ENCODE data around the gene CUEDC1. TPM values are rescaled to one million over a fixed set of nuclear protein-coding genes. Genes with fewer than 3 reads are reported as not detected.
A peak's percentile ranks its signal among the peaks of the same experiment; 100 is the strongest.
"Not testable (repeated sequence)": the region's sequence is repeated elsewhere in the genome, so short reads cannot be mapped to it uniquely, and the experiment has no call there.

CUEDC1 gene
- total RNA-seq, 6 experiments from 2014 or later, result 34.0 to 41.0 (median 34.9) TPM

DNA sequence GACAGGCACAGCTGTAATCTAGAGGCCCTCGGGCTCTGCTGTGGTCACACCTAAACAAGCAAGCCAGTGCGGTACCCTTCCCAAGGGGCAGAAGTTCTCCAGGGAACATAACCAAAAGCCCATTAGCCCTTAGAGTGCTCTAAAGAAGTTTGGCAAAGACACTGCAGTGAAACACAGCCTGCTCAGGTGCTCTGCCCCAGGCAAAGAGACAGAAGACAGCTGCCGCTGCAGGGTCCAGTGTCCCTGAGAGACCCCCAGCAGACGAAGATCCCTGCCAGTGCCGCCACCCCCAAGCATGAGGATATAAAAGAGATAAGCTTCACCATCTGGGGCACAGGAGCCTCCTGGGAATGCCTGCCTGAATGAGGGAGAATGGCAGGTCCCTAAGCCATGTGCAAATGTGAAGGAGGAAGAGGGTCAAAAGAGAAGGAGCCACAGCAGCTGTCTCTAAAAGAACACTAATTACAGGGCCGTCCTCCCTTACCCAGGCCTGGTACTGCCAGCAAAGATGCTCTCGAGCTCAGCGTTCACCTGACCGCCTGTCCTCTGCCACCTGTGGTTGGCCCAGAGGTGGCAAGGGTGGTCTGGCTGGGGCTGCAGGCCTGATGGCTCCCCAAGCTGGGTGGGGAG lies 29.7 kb downstream of the CUEDC1 start:
- no peak for DNase-seq
- Mint-ChIP-seq H3K4me1 (ENCODE audit: low read depth) (peaks cover 38% of the 10 kb centered on the region), H3K9me3 (no peaks in the 10 kb centered on the region), H3K27ac (no peak overlapping the region), H3K4me3 (no peak overlapping the region), H3K36me3 (ENCODE audit: low read depth) (peaks cover 12% of the 10 kb centered on the region; the same call in 1 of the 2 replicates), H3K27me3 (ENCODE audit: insufficient read depth) (no peaks in the 10 kb centered on the region; the same call in none of the 2 replicates)
- TF ChIP-seq, protein P1, sequence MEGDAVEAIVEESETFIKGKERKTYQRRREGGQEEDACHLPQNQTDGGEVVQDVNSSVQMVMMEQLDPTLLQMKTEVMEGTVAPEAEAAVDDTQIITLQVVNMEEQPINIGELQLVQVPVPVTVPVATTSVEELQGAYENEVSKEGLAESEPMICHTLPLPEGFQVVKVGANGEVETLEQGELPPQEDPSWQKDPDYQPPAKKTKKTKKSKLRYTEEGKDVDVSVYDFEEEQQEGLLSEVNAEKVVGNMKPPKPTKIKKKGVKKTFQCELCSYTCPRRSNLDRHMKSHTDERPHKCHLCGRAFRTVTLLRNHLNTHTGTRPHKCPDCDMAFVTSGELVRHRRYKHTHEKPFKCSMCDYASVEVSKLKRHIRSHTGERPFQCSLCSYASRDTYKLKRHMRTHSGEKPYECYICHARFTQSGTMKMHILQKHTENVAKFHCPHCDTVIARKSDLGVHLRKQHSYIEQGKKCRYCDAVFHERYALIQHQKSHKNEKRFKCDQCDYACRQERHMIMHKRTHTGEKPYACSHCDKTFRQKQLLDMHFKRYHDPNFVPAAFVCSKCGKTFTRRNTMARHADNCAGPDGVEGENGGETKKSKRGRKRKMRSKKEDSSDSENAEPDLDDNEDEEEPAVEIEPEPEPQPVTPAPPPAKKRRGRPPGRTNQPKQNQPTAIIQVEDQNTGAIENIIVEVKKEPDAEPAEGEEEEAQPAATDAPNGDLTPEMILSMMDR (IDR thresholded peaks at IDR 0.05), result no peak

DNA sequence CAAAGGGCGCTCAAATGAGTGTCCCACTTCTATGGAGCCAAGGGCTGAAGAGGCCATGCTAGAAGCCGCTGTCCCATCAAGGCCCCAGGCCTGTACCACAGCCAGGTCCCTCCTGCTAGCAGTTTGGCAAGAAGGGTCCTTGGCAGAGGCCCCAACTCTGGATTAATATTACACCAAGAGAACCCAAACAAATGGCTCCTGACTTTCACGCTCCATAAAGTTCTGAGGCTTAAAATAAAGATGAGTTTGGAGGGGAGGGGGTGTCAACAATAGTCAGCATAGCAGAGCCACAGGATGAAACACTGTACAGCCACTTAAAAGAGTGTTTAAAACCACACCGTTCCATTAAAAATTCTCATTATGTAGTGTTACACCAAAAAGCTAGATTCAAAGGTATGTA lies 30.5 kb downstream of the CUEDC1 start:
- H3K27ac Mint-ChIP-seq, result no peak overlapping the region
- H3K36me3 Mint-ChIP-seq (ENCODE audit: low read depth), result peaks cover 12% of the 10 kb centered on the region; the same call in 1 of the 2 replicates
- peaks cover 38% of the 10 kb centered on the region for H3K4me1 Mint-ChIP-seq (ENCODE audit: low read depth)
- no peak overlapping the region for H3K4me3 Mint-ChIP-seq
- DNase-seq, result no peak
- TF ChIP-seq, protein P1 (IDR thresholded peaks at IDR 0.05), result no peak
- no peaks in the 10 kb centered on the region for H3K9me3 Mint-ChIP-seq
- no peaks in the 10 kb centered on the region; the same call in none of the 2 replicates for H3K27me3 Mint-ChIP-seq (ENCODE audit: insufficient read depth)

DNA sequence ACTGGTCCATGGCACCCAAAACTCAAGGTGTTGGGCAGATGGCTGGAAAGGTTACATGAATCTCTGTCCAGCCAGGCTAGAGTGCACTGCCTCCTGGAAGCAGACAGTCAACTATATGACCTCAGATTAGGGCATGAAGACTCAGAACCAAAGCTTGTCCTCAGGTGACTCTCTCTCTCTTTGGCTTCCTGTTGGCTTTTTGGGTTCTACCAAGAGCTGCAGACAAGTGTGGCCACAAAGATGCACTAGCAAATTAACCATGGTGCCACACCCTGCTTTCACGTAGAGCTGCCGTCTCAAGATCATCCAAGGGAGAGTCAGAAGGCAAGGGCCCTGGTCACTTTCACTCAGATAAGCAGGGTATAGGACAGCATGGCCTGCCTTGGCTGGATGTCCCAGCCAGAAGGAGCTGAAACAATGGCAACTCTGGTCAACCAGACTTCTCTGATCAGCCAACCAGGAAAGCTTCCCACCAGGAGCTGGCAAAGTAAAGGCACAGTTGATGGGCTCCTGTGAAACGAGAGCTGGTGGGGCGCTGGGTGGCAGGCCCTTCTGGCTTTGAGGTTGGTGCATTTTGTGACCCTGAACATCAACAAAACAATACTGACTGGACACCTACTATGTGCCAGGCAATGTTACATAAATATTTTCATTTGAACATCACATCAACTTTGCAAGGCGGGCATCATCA lies 31.9 kb downstream of the CUEDC1 start:
- TF ChIP-seq, protein P1 (IDR thresholded peaks at IDR 0.05), result no peak
- Mint-ChIP-seq H3K27me3 (ENCODE audit: insufficient read depth) (no peaks in the 10 kb centered on the region; the same call in none of the 2 replicates), H3K9me3 (no peaks in the 10 kb centered on the region), H3K27ac (no peak overlapping the region), H3K36me3 (ENCODE audit: low read depth) (peaks cover 12% of the 10 kb centered on the region; the same call in 1 of the 2 replicates), H3K4me1 (ENCODE audit: low read depth) (peaks cover 40% of the 10 kb centered on the region), H3K4me3 (no peak overlapping the region)
- no peak for DNase-seq

DNA sequence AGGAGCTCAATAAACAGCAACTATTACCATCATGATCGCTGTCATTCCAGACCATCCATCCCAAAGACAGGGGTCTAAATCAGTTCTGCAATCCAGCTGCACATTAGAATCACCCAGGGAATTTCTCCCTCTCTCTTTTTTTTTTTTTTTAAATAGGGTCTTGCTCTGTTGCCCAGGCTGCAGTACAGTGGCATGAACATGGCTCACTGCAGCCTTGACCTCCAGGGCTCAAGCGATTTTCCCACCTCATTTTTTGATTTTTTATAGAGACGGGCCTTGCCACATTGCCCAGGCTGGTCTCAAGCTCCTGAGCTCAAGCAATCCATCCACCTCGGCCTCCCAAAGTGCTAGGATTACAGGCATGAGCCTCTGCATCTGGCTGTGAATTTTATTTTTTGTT lies 32.5 kb downstream of the CUEDC1 start:
- not testable (repeated sequence) for H3K4me3 Mint-ChIP-seq; H3K27ac Mint-ChIP-seq; H3K27me3 Mint-ChIP-seq (ENCODE audit: insufficient read depth); DNase-seq; H3K9me3 Mint-ChIP-seq
- Mint-ChIP-seq H3K4me1 (ENCODE audit: low read depth) (peaks cover 44% of the 10 kb centered on the region), H3K36me3 (ENCODE audit: low read depth) (peaks cover 12% of the 10 kb centered on the region; the same call in 1 of the 2 replicates)

DNA sequence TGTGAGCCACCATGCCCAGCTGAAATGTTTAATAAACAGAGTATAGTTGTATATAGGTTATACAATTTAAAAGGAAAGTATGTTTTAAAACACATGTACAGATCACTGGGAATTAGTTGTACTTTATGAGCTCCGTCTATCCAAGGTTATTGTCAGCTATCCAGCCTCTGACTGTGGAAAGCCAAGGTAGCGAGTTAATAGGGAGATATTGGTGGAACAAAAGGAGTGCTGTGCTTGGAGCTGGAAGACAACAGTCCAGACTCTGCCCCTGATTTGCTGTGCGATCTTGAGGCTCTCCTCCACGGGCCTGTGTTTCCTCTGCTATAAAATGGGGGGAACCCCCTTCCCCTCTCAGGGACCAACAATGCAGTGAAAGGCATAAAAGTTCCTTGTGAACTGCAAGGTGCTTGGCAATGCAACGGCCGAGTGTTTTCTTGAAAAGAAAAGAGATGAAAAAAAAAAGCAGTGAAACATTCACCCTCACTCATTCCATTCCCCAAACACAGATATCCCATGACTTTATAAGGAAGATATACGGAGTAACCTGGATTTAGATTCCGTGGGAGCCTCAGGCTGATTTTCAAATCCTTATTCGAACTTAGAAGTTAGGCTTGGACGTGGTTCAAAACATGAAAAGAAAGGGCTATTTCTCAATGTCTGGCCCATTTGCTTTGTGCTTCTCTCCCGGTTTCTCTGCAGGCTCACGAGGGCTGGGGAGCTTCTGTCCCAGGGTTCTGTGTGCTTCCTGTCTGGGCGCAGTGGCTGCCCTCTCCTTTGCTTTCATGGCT lies 34.1 kb downstream of the CUEDC1 start:
- Mint-ChIP-seq H3K36me3 (ENCODE audit: low read depth) (peaks cover 12% of the 10 kb centered on the region; the same call in 1 of the 2 replicates), H3K9me3 (no peaks in the 10 kb centered on the region), H3K27me3 (ENCODE audit: insufficient read depth) (no peaks in the 10 kb centered on the region; the same call in none of the 2 replicates), H3K4me1 (ENCODE audit: low read depth) (peaks cover 43% of the 10 kb centered on the region), H3K4me3 (no peak overlapping the region), H3K27ac (peak overlapping the region; percentile 31; the same call in 1 of the 2 replicates)
- TF ChIP-seq, protein P1 (IDR thresholded peaks at IDR 0.05), result no peak
- no peak for DNase-seq
